Ovary (tissue), 9 donors: Measurements from ENCODE around the gene TMC6. TPM values are rescaled to one million over a fixed set of nuclear protein-coding genes. Genes with fewer than 3 reads are reported as not detected.

Experiments
- DNase-seq, 5 donors: peaks; one replicate each; pipeline ENCODE4 v3.0.0-alpha.2; 2019 to 2020
- H3K27ac ChIP-seq, 2 donors: fragments of 200-600 bp; one replicate each; pipeline versions ENCODE4 v1.5.1 to v1.8.0; 2019 to 2022
- H3K27me3 ChIP-seq: fragments of 200-600 bp; one replicate; pipeline ENCODE4 v1.8.0; 2022
- H3K36me3 ChIP-seq: fragments of 200-600 bp; sonication (generic); one replicate; pipeline ENCODE4 v1.5.1; 2019
- H3K4me1 ChIP-seq: one replicate; pipeline ENCODE4 v1.8.1; 2013; ENCODE audit warnings: mild to moderate bottlenecking, moderate library complexity; ENCODE audit not compliant: insufficient read depth
- H3K4me3 ChIP-seq: fragments of 200-600 bp; sonication (generic); one replicate; pipeline ENCODE4 v1.5.1; 2017
- H3K9me3 ChIP-seq, 2 donors: fragments of 200-600 bp in 1 of 2; sonication (generic) in 1 of 2; one replicate each; pipeline versions ENCODE4 v1.5.1 to v1.8.1; 2013 to 2019; ENCODE audit warnings: mild to moderate bottlenecking in 1 of 2, moderate library complexity in 1 of 2
- CTCF ChIP-seq, 3 donors: fragments of 450-650 bp in 2 of 3; fragments of 200-600 bp in 1 of 3; IDR thresholded peaks; one replicate each; pipeline versions ENCODE4 v1.5.1 to v1.8.0; 2016 to 2022; ENCODE audit warnings: antibody characterized with exemption in 3 of 3, mild to moderate bottlenecking in 1 of 3
- EP300 ChIP-seq: sonication (generic); formaldehyde crosslinking; IDR thresholded peaks from one replicate; pipeline ENCODE4 v1.6.1; 2017; ENCODE audit warnings: antibody characterized with exemption
- POLR2A ChIP-seq: fragments of 450-650 bp; IDR thresholded peaks from one replicate; pipeline ENCODE4 v1.6.1; 2017; ENCODE audit warnings: antibody characterized with exemption, mild to moderate bottlenecking, moderate library complexity
- whole genome bisulfite sequencing, 3 donors: extraction: QIAGEN DNeasy Blood & Tissue Kit in 1 of 3; methylation state at CpG; one replicate each; pipeline versions ENCODE4 v1.1.5 to v1.1.7; 2013 to 2017; 5-methylcytosine and 5-hydroxymethylcytosine counted together
- intact Hi-C, 4 donors: fragments of 100-400 bp; cut with DNase I; formaldehyde crosslinking; loops; one replicate each; pipeline versions ENCODE4 v1.11.0 to v1.15.1; 2022 to 2023
- polyA plus RNA-seq, 2 donors: library from polyadenylated mRNA; stranded (reverse); fragments of 200-250 nt in 1 of 2; fragments of 350-450 nt in 1 of 2; fragmentation: Illumina TruSeq in 1 of 2; extraction: RNeasy Lipid Tissue Mini Kit (QIAGEN cat#74804) in 1 of 2; gene quantifications; one replicate each; pipeline ENCODE4 v1.2.3, GENCODE V29; 2013 to 2014
- total RNA-seq, 7 donors: library from RNA; depleted of rRNA in 2 of 7; stranded (reverse); fragments of >200 nt in 2 of 7; fragmentation: NEBNext Ultra II Directional in 3 of 7; extraction: Animal tissue kit (Norgen Biotek cat#: 25700) in 3 of 7; gene quantifications; one replicate each; pipeline versions ENCODE4 v1.1.0 to v1.2.4, GENCODE V29; 2016 to 2023
- donor health status: DM: no; HTN: no; CAD: no; lungs with moderate emphysema.
- donor health status: DM: no; HTN: no; CAD: no.
- donor health status: Bipolar disorder and iron deficiency.
- donor health status: DM: yes; HTN: yes; CAD: no.
- donor health status: DM: no; HTN: no; CAD: no.
- donor health status: DM: yes; HTN: yes; CAD: no.

TMC6 gene
- total and polyA plus RNA-seq, 9 donors: 1.2 to 26.8 (median 8.3) TPM

DNA sequence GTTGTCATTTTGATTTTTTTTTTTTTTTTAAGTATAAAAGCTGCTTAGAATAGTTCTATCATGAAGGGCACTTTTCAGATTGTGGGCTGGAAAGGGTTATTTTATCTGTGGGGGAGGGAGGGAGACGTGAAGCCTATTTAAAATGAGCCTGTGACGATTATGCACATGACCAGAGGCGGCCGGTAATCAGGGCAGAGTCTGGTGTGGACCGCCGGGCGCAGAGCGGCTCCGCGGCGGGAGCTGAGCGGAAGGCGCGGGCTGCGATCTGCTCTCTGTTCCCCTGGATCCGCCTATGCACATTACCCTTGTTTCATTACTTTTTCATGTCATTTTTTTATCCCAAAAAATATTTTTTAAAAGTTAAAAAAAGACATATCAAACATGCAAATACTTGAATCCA is 23.5 kb downstream of the TMC6 start:
- Histone ChIP-seq H3K36me3 (no peaks in the 10 kb centered on the region), H3K4me3 (no peak overlapping the region), H3K4me1 (no peaks in the 10 kb centered on the region), H3K9me3 (no peaks in the 10 kb centered on the region), H3K27ac (no peak overlapping the region), H3K27me3 (no peaks in the 10 kb centered on the region)
- TF ChIP-seq EP300: no peak
- intact Hi-C loops: no loop called here
- 85 to 88% (median 88%) methylated on average over 16 of the region's 16 CpGs for WGBS, 3 donors
- no peak for DNase-seq

- Histone ChIP-seq H3K4me3 (no peak overlapping the region), H3K27me3 (no peaks in the 10 kb centered on the region), H3K36me3 (no peaks in the 10 kb centered on the region), H3K27ac (no peak overlapping the region), H3K9me3 (no peaks in the 10 kb centered on the region), H3K4me1 (no peaks in the 10 kb centered on the region)
- WGBS, 3 donors: 93 to 96% (median 95%) methylated on average over 22 to 28 of the region's 28 CpGs
- no peak for DNase-seq
- TF ChIP-seq POLR2A (no peak), EP300 (no peak), CTCF (IDR thresholded peaks at IDR 0.05) (no peak)
- intact Hi-C loops: no loop called here
These were observed 24.0 kb downstream of the TMC6 start for GRCh38 chr17:78104540-78104941.

GRCh38 chr17:78103311-78103710 is 25.2 kb downstream of the TMC6 start:
- Histone ChIP-seq H3K36me3 (no peaks in the 10 kb centered on the region), H3K4me3 (no peak overlapping the region), H3K4me1 (no peaks in the 10 kb centered on the region), H3K27me3 (no peaks in the 10 kb centered on the region), H3K9me3 (no peaks in the 10 kb centered on the region), H3K27ac (no peak overlapping the region)
- intact Hi-C loops: no loop called here
- 31 to 46% (median 39%) methylated on average over 4 of the region's 4 CpGs for WGBS, 3 donors
- DNase-seq: no peak
- TF ChIP-seq POLR2A (no peak), EP300 (no peak), CTCF (IDR thresholded peaks at IDR 0.05) (no peak)

DNA sequence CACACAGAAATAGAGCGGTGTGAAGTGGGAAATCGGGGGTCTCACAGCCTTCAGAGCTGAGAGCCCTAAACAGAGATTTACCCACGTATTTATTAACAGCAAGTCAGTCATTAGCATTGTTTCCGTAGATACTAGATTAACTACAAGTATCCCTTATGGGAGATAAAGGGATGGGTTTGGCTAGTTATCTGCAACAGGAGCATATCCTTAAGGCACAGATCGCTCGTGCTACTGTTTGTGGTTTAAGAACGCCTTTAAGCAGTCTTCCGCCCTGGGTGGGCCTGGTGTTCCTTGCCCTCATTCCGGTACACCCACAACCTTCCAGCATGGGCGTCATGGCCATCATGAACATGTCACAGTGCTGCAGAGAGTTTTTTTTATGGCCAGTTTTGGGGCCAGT is 27.0 kb downstream of the TMC6 start:
- Histone ChIP-seq H3K27me3 (no peaks in the 10 kb centered on the region), H3K9me3 (no peaks in the 10 kb centered on the region), H3K4me1 (no peaks in the 10 kb centered on the region), H3K36me3 (no peaks in the 10 kb centered on the region), H3K4me3 (no peak overlapping the region), H3K27ac (no peak overlapping the region)
- TF ChIP-seq POLR2A: no peak
- no peak for TF ChIP-seq EP300
- no peak for TF ChIP-seq CTCF (IDR thresholded peaks at IDR 0.05)
- no peak for DNase-seq
- WGBS, 3 donors: 96 to 97% (median 97%) methylated on average over 10 of the region's 10 CpGs
- intact Hi-C loops: no loop called here

DNA sequence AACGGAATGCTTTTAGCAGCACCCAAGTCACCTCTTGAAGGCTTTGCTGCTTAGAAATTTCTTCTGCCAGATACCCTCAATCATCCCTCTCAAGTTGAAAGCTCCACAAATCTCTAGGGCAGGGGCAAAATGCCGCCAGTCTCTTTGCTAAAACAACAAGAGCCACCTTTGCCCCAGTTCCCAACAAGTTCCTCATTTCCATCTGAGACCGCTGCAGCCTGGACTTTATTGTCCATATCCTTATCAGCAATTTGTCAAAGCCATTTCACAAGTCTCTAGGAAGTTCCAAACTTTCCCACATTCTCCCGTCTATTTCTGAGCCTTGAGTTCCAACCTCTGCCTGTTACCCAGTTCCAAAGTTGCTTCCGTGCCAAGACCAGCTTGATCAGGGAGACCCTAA is 27.4 kb downstream of the TMC6 start:
- Histone ChIP-seq H3K27me3 (no peaks in the 10 kb centered on the region), H3K27ac (no peak overlapping the region), H3K4me1 (no peaks in the 10 kb centered on the region), H3K4me3 (no peak overlapping the region), H3K9me3 (no peaks in the 10 kb centered on the region), H3K36me3 (no peaks in the 10 kb centered on the region)
- TF ChIP-seq EP300: no peak
- no peak for TF ChIP-seq POLR2A
- no peak for TF ChIP-seq CTCF (IDR thresholded peaks at IDR 0.05)
- intact Hi-C loops: no loop called here
- no peak for DNase-seq
- 78 to 87% (median 79%) methylated on average over 5 of the region's 5 CpGs for WGBS, 3 donors
